ENCODE results near the gene PTPRA. TPM values are rescaled to one million over a fixed set of nuclear protein-coding genes. Genes with fewer than 3 reads are reported as not detected.

The PTPRA gene
- total and polyA plus RNA-seq, 2 of the 4 experiments (the other 2 are of a cell fraction): 35.0 to 50.0 TPM

- no peak for TF ChIP-seq USF2 (IDR thresholded peaks at IDR 0.05; ENCODE audit: low read depth, low read length)
Measured at GRCh38 chr20:2984956-2985661, 111.8 kb downstream of the PTPRA start (continued).

- H3K4me2 ChIP-seq (ENCODE audit: low read depth, low read length): no peak overlapping the region
- in situ Hi-C loops (cut with MboI; ENCODE audit: low sequenced_read_pairs) (no loop called here), dilution Hi-C loops (cut with HindIII; ENCODE audit: low sequenced_read_pairs, unreplicated experiment) (no loop called here), intact Hi-C loops (cut with micrococcal nuclease) (no loop called here)
- H2AK9ac ChIP-seq (replicated peaks; ENCODE audit: low read depth, low read length, poor library complexity): no peak overlapping the region
- no peak overlapping the region for H2BK120ac ChIP-seq (ENCODE audit: low read depth, low read length)
- H3K27ac ChIP-seq (ENCODE audit: insufficient read depth, low read length): no peak overlapping the region
- H3K18ac ChIP-seq (ENCODE audit: low read depth, low read length): no peak overlapping the region
- H2BK20ac ChIP-seq (ENCODE audit: low read depth, low read length): no peak overlapping the region
- no peak overlapping the region for H4K5ac ChIP-seq (ENCODE audit: low read depth, low read length)
- H3K9ac ChIP-seq (ENCODE audit: low read depth, low read length): no peak overlapping the region
- no peaks in the 10 kb centered on the region for H3K27me3 ChIP-seq (ENCODE audit: control insufficient read depth, insufficient read depth, low read length)
- H4K91ac ChIP-seq (ENCODE audit: insufficient read depth, low read depth, low read length): no peak overlapping the region
- no peak overlapping the region for H2BK15ac ChIP-seq (ENCODE audit: low read depth, low read length)
- H4K8ac ChIP-seq (ENCODE audit: low read depth in 2 of 2, low read length in 2 of 2): no peak overlapping the region
- CTCF ChIA-PET: interaction anchor here (0.6 kb wide), 1 partner anchor 68 kb away, joined by 3 read pairs; no protein-coding TSS in a partner anchor
- no peak overlapping the region for H3K4ac ChIP-seq (ENCODE audit: low read depth, low read length)
- no peak overlapping the region for H3K56ac ChIP-seq (ENCODE audit: extremely low read depth, insufficient read depth, low read length)
- H2AFZ ChIP-seq (replicated peaks; ENCODE audit: low read length, poor library complexity): no peak overlapping the region
- peaks cover 8% of the 10 kb centered on the region for H3K4me1 ChIP-seq (ENCODE audit: control insufficient read depth, insufficient read depth, low read length)
- ATAC-seq (ENCODE audit: low read depth) (0 out of 2 replicates have a peak, but pooled peaks have one; percentile 10), DNase-seq (peak; percentile 33)
- H3K14ac ChIP-seq (replicated peaks; ENCODE audit: low read depth, low read length): no peak overlapping the region
- peaks cover 15% of the 10 kb centered on the region for H3K9me1 ChIP-seq (ENCODE audit: insufficient read depth, low read length)
- H4K20me1 ChIP-seq (ENCODE audit: insufficient read depth, low read length): peaks cover 12% of the 10 kb centered on the region; the same call in 1 of the 2 replicates
- POLR2A ChIA-PET (ENCODE audit: unreplicated experiment): no interaction called here
- peaks cover 9 to 51% of the 10 kb centered on the region in 2 experiments; a peak in 3 of 4 replicates for H3K79me1 ChIP-seq (ENCODE audit: low read depth in 1 of 2, low read length in 2 of 2)
- peak overlapping the region; percentile 3; the same call in 1 of the 2 replicates for H2AK5ac ChIP-seq (ENCODE audit: low read depth, low read length)
- no peak overlapping the region for H2BK5ac ChIP-seq (ENCODE audit: low read depth, low read length, poor library complexity, severe bottlenecking)
- no peak overlapping the region for H3K23ac ChIP-seq (ENCODE audit: low read depth, low read length)
- no peak overlapping the region for H3K4me3 ChIP-seq (ENCODE audit: insufficient read depth, low read depth, low read length)
- BruUV-seq (replicated peaks): no TSS peak
- WGBS, 2 experiments (ENCODE audit: extremely low coverage in 2 of 2, insufficient read length in 1 of 2): no CpG with 5 or more reads among the region's 2 CpGs
- TF ChIP-seq CEBPB (IDR thresholded peaks at IDR 0.05; ENCODE audit: low read depth, low read length) (peak; percentile 85), RFX5 (IDR thresholded peaks at IDR 0.05; ENCODE audit: low read depth, low read length) (no peak)
- no peaks in the 10 kb centered on the region for H3K9me3 ChIP-seq (ENCODE audit: control insufficient read depth, insufficient read depth, low read length)
- peaks cover 29% of the 10 kb centered on the region for H3K36me3 ChIP-seq (ENCODE audit: control insufficient read depth, insufficient read depth, low read length)
Measured at GRCh38 chr20:2986466-2986865, 113.2 kb downstream of the PTPRA start.

Measured in IMR-90 (cell line).